SIG-M5 treated with dmso at 0.1 percent for 504 hours (cell line): ENCODE data around the gene CARD18.
"Not testable (repeated sequence)": the region's sequence is repeated elsewhere in the genome, so short reads cannot be mapped to it uniquely, and the experiment has no call there.

Experiments used
- DNase-seq: peaks from one replicate; lab custom pipeline; 2025; ENCODE audit not compliant: unreplicated experiment; lab: John Stamatoyannopoulos, UW

Gene CARD18

GRCh38 chr11:105135883-105136282 lies 3.7 kb downstream of the CARD18 start:
- DNase-seq: no peak

- no peak for DNase-seq
Observed at GRCh38 chr11:105132716-105133511, 6.7 kb downstream of the CARD18 start.

GRCh38 chr11:105130189-105130813 lies 9.3 kb downstream of the CARD18 start:
- DNase-seq: no peak

- no peak for DNase-seq
Observed at GRCh38 chr11:105124756-105125155, 14.8 kb downstream of the CARD18 start.

- DNase-seq: no peak
Observed at GRCh38 chr11:105111145-105111944, 28.2 kb downstream of the CARD18 start.

- no peak for DNase-seq
Observed at GRCh38 chr11:105110688-105111030, 28.9 kb downstream of the CARD18 start.

- DNase-seq: no peak
Observed at GRCh38 chr11:105109855-105110687, 29.5 kb downstream of the CARD18 start.

GRCh38 chr11:105109321-105109720 lies 30.2 kb downstream of the CARD18 start:
- DNase-seq: no peak

- DNase-seq: no peak
Observed at GRCh38 chr11:105108247-105108646, 31.3 kb downstream of the CARD18 start.

- DNase-seq: not testable (repeated sequence)
Observed at GRCh38 chr11:105107226-105107825, 32.2 kb downstream of the CARD18 start.

GRCh38 chr11:105106140-105106539 lies 33.4 kb downstream of the CARD18 start:
- no peak for DNase-seq

GRCh38 chr11:105104292-105104691 lies 35.3 kb downstream of the CARD18 start:
- DNase-seq: no peak

GRCh38 chr11:105103336-105103735 lies 36.2 kb downstream of the CARD18 start:
- DNase-seq: no peak

GRCh38 chr11:105102079-105102581 lies 37.4 kb downstream of the CARD18 start:
- DNase-seq: not testable (repeated sequence)

GRCh38 chr11:105100981-105101630 lies 38.5 kb downstream of the CARD18 start:
- no peak for DNase-seq

GRCh38 chr11:105100206-105100605 lies 39.4 kb downstream of the CARD18 start:
- DNase-seq: no peak

GRCh38 chr11:105099594-105099993 lies 40.0 kb downstream of the CARD18 start:
- not testable (repeated sequence) for DNase-seq

- DNase-seq: no peak
Observed at GRCh38 chr11:105092256-105093239, 47.0 kb downstream of the CARD18 start.
